AML-193 (cell line): Measurements from ENCODE around the gene MCCC1.
A peak's percentile ranks its signal among the peaks of the same experiment; 100 is the strongest.
"Not testable (repeated sequence)": the region's sequence is repeated elsewhere in the genome, so short reads cannot be mapped to it uniquely, and the experiment has no call there.

Experiments used
- DNase-seq, 2 experiments: peaks; one replicate each; lab custom pipeline; 2025; lab: John Stamatoyannopoulos, UW

The MCCC1 gene

GRCh38 chr3:183046883-183047282, 52.4 kb downstream of the MCCC1 start:
- no peak for DNase-seq

DNA sequence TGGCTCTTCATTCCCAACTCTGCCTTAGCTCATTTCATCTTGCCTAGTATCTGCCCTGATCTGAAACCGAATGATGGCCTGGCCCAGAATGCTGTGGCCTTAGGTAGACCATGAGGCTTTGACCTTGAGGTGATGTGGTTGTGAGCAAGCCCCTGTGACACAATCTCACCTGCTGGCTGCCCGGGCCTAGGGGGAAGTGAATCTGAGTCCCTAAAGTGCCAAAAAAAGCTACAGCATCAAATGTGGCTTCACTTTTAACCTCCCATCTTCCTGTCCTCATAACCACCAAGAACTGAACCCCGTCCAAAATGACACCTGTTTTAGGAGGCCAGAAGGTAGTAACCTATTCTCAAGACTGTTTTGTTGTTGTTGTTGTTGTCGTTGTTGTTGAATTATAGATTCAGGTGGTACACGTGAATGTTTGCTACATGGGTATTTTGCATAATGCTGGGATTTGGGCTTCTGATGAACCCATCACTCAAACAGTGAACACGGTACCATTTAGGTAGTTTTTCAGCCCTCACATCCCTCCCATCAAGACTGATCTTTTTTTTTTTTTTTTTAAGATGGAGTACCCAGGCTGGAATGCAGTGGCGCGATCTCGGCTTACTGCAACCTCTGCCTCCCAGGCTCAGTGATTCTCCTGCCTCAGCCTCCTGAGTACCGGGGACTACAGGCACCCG, 54.6 kb downstream of the MCCC1 start:
- no peak for DNase-seq

GRCh38 chr3:183038757-183039156, 60.5 kb downstream of the MCCC1 start:
- no peak for DNase-seq

GRCh38 chr3:183038221-183038620, 61.1 kb downstream of the MCCC1 start:
- DNase-seq = no peak

DNA sequence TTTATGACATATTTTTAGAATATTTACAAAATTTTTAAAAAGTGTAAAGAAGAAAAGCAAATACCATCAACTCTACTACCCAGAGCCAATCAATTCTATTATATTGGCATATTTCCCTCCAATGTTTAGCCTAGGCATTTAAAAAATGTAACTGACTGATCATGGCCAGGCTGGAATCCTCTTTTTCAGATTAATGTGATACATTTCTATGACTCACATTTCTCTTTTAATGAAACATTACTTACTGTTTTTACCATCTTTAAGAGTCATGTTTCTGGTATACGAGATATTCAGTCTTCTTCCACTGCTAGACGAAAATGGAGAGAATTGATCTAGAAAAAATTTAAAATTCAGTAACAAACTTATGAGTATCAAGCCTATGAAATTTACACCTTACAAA, 65.5 kb downstream of the MCCC1 start:
- no peak for DNase-seq

DNA sequence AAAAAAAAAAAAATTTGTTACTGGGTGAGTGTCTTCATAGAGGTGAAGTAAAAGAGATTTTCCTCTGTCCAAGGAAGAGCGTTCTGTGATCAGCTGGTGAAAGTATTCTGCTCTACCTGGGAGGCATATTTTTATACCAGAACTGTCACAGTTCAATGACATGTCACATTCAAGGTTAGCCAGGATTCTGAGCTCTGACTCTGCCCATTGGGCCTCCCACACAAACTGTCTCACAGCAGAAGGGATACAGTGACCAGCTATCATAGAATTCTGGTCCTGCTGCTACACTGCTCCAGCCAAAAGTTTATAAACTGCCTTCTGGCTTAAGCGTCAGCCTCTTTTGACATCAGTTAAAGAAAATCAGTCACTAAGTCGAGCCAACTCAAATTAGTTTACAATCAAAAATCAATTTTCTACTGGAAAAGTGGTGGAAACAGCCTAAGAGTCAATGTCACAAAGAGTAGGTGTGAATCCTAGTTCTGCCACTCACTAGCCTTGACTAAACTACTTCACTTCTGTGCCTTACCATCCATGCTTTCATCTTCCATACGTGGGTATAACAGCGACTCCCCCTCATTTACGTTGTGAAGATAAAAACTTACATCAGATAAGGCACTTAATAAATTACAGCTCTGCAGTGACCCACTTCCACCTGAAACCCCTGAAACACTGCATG, 66.3 kb downstream of the MCCC1 start:
- no peak for DNase-seq

- DNase-seq = no peak
Observed at GRCh38 chr3:183031826-183032225, 67.5 kb downstream of the MCCC1 start.

DNA sequence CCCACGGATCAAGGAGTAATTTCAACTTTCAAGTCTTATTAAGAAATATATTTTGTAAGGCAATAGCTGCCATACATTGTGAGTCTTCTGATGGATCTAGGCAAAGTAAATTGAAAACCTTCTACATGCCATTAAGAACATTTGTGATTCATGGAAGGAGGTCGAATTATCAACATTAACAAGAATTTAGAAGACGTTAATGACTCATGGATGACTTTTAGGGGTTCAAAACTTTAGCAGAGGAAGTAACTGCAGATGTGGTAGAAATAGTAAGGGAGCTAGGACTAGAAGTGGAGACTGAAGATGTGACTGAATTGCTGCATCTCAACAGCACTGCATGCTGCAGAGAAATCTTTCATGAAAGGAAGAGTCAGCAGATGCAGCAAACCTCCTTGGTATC, 70.9 kb downstream of the MCCC1 start:
- DNase-seq = no peak

GRCh38 chr3:183027276-183027675, 72.0 kb downstream of the MCCC1 start:
- no peak for DNase-seq

- DNase-seq = no peak
Observed at GRCh38 chr3:183022936-183023516, 76.3 kb downstream of the MCCC1 start.

GRCh38 chr3:183018421-183019192, 80.7 kb downstream of the MCCC1 start:
- DNase-seq = no peak

DNA sequence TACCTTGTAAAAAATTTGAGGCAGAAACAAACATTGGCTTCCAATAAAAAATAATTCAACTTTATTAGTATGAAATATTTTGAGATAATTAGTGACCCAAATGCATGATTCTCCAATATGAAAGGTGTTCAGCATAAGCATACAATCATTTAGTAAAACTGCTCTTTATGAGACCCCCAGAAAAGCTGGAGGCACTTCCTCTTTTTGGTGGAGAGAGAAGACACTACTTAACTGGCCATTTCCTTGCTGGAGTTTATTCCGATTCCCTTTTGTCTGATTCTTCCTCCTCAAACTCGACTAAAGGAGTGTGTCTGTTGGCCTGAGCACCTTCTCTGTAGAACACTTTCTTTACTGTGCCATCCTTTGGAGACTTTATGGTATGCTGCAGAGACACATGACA, 84.1 kb downstream of the MCCC1 start:
- no peak for DNase-seq

GRCh38 chr3:183013856-183014255, 85.4 kb downstream of the MCCC1 start:
- no peak for DNase-seq

DNA sequence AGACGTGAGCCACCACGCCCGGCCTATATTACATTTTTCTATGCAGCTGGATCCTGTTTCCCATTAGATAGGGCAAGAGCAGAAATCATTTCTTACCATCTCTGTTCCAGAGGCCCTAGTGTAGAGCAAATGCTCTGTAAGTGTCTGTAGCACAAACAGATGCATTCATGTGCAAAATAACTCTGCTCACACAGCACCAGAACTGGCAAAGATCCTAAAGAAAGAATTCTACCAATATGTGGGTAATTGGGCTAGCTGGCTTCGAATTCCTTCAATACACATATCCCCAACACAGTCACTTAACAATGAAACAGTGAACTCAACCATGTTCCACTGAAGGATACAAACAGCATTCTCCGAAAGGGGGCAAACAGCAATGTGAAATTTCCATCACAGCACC, 86.2 kb downstream of the MCCC1 start:
- DNase-seq = no peak

GRCh38 chr3:183008800-183009199, 90.5 kb downstream of the MCCC1 start:
- no peak for DNase-seq

DNA sequence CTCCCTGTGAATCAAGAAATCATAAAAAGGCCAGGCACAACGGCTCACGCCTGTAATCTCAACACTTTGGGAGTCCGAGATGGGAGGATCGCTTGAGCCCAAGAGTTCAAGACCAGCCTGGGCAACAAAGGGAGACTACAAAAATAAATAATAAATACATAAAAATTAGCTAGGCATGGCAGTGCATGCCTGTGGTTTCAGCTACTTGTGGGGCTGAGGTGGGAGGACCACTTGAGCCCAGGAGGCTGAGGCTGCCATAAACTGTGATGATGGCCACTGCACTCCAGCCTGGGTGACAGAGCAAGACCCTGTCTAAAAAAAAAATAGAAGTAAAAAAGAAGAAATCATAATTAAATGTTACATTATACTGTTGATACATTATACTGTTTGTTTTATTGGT, 91.0 kb downstream of the MCCC1 start:
- no peak for DNase-seq

- DNase-seq = no peak
Observed at GRCh38 chr3:183006396-183007002, 92.8 kb downstream of the MCCC1 start.

- DNase-seq = no peak
Observed at GRCh38 chr3:182999767-183000166, 99.5 kb downstream of the MCCC1 start.

- DNase-seq = not testable (repeated sequence)
Observed at GRCh38 chr3:182993486-182994201, 105.7 kb downstream of the MCCC1 start.

DNA sequence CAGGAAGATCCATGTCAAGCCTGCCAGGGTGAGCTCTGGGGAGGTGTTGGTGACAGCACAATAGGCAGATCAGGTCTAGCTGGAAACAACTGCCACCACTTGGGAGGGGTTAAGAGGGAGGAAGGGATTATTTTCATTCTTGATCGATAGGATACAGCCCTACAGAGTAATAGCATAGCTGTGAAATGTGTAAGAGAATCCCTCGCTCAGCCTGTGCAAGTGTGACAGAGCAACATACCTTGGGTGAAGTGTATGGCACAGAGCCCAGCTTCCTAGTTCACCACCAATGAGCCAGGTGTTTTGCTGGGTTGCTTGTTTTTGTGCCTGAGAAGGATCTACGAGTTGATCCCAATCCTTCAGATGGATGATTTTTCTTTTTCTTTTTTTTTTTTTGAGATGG, 109.7 kb downstream of the MCCC1 start:
- DNase-seq = no peak

DNA sequence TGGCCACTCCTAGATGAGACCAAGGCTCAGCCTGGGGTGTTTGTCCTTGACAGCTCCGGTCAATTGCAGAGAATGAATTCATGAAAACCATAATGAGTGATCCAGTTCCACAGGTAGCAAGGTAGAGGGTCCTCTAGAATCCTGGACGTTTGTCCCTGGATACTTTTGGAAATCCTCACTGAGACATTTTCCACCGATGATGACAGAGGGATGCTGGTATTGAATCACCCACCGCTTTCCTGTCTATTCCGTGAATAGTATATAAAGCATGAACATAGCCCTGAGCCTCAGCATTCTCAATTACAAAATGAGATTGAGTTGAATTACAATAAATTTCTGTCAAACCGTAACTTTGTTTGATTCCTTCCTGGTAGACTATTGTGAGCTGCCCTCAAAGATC, 113.3 kb downstream of the MCCC1 start:
- no peak for DNase-seq

GRCh38 chr3:182983876-182984275, 115.4 kb downstream of the MCCC1 start:
- peak; percentile 53 to 58 for DNase-seq
